Hypothalamus (tissue), 51 donors: Measurements from ENCODE around the gene C2orf68.
"Not testable (repeated sequence)": the region's sequence is repeated elsewhere in the genome, so short reads cannot be mapped to it uniquely, and the experiment has no call there.

Experiments used
- DNase-seq, 51 donors: peaks; one replicate each; lab custom pipeline; 2025; lab: John Stamatoyannopoulos, UW

The C2orf68 gene

DNA sequence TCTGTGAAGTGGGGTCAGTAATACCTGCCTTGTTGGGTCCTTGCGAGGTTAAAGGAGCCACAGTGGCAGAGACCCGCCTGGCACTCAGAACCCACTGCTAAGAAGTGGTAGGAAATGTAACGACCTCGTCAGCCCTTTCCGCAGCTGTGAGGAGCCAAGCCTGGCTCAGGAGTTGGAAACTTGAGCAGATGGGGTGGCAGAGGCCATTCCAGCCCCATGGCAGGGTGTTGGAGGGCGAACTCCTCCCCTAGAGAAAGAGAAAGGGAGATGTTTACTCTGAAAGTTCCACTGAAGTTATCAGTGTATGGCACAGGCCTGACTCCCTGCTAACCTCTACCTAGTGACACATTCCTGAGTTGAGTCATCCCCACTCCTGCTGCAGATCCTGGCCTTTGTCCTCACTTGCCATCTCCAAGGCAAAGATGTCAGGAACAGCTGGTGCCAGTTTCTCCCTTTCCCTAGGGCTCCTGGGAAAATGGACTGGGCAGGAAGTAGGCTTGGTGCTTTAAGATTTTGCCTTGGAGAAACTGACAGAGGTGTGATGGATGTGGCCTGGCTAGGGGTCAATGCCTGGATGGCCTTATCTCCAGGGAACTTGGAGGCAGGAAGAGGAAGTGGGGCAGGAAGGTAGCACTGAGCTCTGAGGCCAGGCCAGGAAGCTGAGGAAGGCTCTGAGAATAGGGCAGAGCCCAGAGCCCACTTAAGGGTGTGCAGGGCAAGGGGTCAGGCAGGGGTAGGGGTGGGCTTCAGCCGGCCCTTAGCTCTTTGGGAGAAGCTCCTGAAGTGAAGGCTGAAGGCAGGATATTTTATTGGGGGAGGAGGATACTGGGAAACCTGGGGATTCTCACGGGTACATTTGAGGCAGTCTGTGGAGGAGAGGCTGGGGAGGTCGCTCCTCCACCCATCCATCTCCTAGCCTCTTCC is 26.7 kb downstream of the C2orf68 start:
- no peak for DNase-seq

- peak in 8 of 51 donors; percentile 19 to 53 (median 26) for DNase-seq
Observed at GRCh38 chr2:85584354-85584856, 27.5 kb downstream of the C2orf68 start, which contains the start of gene VAMP5. VAMP5 (plus strand) TSS chr2:85584431; CDS start chr2:85584491, 60 bp downstream.

GRCh38 chr2:85583667-85584353 is 28.1 kb downstream of the C2orf68 start:
- DNase-seq, result no peak

GRCh38 chr2:85582492-85582891 is 29.4 kb downstream of the C2orf68 start:
- DNase-seq, result peak in 7 of 51 donors; percentile 13 to 42 (median 27)

DNA sequence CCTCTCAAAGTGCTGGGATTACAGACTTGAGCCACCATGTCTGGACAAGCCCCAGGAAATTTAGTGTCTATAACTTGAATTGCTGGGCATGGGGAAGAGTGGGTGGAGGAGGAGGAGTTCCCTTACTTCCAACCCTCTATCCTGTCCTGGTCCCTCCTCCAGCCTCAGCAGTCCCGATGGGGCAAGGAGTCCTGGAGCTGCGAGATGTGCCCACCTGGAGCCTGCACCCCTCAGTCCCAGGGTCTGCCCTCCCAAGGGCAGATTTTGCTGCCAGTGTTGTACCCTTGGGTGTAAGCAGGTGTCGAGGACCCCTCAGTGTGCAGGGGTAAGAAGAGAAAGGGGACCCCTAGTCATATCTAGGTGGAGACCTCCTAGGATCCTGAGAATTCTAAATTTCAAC is 31.7 kb downstream of the C2orf68 start:
- DNase-seq, result no peak

DNA sequence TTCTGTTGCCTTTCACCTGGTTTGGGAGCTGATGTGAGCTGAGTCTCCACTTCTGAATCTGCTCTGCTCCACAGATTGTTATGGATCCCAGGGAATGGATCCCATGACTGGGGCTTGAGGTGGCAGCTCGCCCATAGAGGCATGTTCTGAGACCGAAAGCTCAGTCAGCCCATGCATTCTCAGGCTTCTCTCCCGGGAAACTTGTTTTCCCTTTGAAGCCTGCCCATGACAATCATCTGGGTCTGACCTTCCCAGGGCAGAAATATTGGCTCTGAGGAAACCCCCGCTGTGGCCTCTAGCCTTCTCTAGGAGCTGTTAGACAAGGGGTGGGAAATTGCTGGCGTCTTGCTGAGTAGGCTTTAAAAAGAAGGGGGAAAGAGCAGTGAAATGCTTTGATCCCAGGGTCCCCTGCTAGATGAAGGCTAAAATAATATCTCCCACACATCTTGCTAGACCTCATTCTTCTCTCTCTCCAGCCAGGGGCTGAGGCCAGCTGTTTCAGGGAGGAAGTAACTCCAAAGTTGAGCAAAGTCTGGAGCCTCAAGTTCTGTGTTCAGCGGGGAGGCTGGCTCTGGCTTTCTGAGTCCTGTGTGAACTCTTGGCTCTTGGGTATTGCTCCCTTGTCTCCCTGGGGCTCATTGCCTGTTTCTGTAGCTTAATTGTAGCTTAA is 32.5 kb downstream of the C2orf68 start:
- peak in 1 of 51 donors; percentile 24 for DNase-seq

- DNase-seq, result peak in 6 of 51 donors; percentile 15 to 31 (median 20)
Observed at GRCh38 chr2:85578243-85579180, 33.4 kb downstream of the C2orf68 start.

- DNase-seq, result peak in 2 of 51 donors; percentile 16 to 27
Observed at GRCh38 chr2:85577386-85578242, 34.3 kb downstream of the C2orf68 start, which contains the start of gene VAMP8. VAMP8 (plus strand) TSS chr2:85577586; CDS start chr2:85577647, 61 bp downstream.

- DNase-seq, result no peak
Observed at GRCh38 chr2:85577063-85577385, 34.8 kb downstream of the C2orf68 start.

- no peak for DNase-seq
Observed at GRCh38 chr2:85575739-85576138, 36.1 kb downstream of the C2orf68 start.

GRCh38 chr2:85566265-85566664 is 45.6 kb downstream of the C2orf68 start:
- DNase-seq, result no peak

DNA sequence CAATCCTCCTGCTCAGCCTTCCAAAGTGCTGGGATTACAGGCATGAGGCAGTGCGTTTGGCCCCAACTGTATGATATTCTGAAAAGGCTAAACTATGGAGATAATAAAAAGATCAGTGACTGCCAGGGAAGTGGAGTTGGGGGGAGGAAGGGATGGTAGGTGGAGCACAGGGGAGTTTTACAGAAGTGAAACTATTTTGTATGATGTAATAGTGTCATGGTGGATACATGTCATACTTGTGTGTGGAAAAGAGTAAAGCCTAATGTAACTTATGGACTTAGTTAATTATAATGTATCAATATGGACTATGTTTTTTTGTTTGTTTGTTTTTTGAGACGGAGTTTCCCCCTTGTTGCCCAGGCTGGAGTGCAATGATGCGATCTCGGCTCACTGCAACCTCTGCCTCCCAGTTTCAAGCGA is 47.7 kb downstream of the C2orf68 start:
- DNase-seq, result no peak

GRCh38 chr2:85561280-85562212 is 50.3 kb downstream of the C2orf68 start, which contains the start of gene GGCX:
GGCX (minus strand) TSS chr2:85561493; CDS start chr2:85561428, 65 bp downstream.
- peak; percentile 50 to 96 (median 89) for DNase-seq

GRCh38 chr2:85560812-85561279 is 51.0 kb downstream of the C2orf68 start:
- DNase-seq, result no peak

GRCh38 chr2:85560403-85560726 is 51.5 kb downstream of the C2orf68 start:
- not testable (repeated sequence) for DNase-seq

- no peak for DNase-seq
Observed at GRCh38 chr2:85558160-85558559, 53.7 kb downstream of the C2orf68 start.

DNA sequence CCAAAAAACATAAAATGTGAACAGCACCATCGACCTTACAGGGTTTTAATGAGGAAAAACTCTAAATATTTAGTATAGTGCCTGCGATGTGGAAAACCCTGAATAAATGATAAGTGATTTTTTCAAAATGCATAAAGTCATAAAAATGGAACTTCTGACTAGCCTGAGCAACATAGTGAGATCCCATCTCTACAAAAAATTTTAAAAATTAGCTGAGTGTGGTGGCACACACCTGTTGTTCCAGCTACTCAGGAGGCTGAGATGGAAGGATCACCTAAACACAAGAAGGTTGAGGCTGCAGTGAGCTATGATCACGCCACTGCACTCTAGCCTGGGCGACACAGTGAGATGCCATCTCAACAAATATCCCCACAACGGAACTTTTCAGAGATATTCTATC is 54.7 kb downstream of the C2orf68 start:
- no peak for DNase-seq
